Measurements from ENCODE around the gene NBAS.

DNA sequence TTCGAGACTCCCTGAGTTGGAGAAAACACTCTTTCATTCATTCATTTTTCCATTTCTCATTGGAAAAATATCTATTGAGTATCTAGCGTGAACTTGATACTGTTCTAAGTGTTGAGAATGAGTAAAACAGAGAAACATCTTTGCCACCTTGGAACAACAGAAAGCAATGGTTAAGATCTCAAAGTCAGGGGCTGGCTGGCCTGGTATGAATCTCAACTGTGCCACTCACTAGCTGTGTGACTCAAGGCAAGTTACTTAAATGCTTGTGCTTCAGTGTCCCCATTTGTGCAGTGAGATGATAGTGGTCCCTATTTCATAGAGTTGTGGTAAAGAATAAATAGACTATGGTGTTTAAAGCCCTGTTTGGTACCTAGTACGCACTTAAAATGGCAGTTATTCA is 415.2 kb downstream of the NBAS start:
- TF ChIP-seq TAF1 (IDR thresholded peaks at IDR 0.05; ENCODE audit: borderline replicate concordance, low read depth, low read length) (no peak), POLR2A (IDR thresholded peaks at IDR 0.05; ENCODE audit: low read depth, low read length) (no peak)

Data from GM12892 (cell line).